ENCODE results near the gene PTAR1.
A peak's percentile ranks its signal among the peaks of the same experiment; 100 is the strongest.
"Not testable (repeated sequence)": the region's sequence is repeated elsewhere in the genome, so short reads cannot be mapped to it uniquely, and the experiment has no call there.

PTAR1 gene, protein sequence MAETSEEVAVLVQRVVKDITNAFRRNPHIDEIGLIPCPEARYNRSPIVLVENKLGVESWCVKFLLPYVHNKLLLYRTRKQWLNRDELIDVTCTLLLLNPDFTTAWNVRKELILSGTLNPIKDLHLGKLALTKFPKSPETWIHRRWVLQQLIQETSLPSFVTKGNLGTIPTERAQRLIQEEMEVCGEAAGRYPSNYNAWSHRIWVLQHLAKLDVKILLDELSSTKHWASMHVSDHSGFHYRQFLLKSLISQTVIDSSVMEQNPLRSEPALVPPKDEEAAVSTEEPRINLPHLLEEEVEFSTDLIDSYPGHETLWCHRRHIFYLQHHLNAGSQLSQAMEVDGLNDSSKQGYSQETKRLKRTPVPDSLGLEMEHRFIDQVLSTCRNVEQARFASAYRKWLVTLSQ

DNA sequence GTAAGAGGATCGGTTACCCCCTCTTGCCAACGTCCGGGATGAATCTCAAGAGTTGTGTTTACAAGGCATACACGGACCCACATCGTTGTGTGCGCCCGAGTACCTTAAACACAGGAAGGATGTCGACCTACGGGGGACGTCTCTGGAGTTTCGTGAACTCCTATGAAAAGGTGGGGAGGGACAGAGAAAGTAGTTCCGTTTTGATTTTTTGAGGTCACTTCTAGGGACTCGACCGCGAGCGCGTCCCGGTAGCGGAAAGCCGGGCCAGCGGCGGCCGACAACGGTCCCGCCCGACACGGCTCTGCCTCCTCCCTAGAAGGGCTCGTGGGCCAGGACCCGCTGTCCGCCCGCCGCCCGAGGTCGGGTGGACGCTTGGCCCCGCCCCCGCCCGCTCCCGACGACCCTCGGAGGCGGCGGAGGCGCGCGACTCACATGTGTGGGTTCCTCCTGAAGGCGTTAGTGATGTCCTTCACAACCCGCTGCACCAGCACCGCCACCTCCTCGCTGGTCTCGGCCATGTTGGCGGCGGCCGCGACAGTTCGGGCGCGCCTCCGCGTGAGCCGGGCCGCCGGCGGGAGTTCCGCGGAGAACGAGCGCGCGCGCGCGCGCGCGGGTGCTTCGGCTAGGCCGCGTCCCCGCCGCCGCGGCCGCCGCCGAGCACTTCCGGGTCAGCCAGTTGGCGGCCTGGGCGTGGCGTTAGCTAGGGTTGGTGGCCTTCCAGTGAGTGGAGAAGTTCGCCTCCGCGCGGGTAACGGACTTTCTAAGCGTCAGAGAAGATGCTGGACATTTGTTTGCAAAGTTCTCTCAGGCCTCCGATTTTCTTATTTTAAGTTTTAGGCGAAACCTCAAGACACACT, at the start of gene PTAR1:
PTAR1 (minus strand) TSS at position 591 of the 857 bp plus-strand sequence; CDS start at position 518, 73 bp downstream.
- DNase-seq = peak; percentile 90 to 92

DNA sequence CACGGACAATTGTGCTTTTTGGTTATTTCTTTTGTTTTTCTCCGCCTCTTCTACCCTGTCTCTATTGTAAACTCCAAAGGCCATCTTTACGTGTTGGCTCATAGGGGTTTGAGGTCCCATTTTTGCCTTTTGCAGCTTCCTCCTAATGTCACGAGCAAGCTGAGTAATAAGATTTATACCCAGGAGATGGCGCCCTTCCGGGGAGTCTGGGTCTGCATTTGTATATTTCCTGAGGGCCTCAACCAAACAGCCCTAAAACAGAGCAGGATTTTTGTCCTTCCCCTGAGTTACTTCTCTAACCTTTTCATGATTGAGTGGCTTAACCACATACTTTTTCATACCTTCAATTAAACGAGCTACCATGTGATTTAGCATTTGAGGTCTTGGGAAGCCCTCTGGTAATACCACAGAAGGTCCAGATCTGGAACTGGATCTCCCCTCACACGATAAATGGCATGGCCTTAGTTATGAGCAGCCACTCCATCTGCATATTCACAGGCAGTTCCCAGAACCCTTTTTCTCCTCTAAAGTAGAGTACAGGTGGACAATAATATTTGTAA, 49.6 kb upstream of the PTAR1 start:
- DNase-seq = peak; percentile 10 to 25

DNA sequence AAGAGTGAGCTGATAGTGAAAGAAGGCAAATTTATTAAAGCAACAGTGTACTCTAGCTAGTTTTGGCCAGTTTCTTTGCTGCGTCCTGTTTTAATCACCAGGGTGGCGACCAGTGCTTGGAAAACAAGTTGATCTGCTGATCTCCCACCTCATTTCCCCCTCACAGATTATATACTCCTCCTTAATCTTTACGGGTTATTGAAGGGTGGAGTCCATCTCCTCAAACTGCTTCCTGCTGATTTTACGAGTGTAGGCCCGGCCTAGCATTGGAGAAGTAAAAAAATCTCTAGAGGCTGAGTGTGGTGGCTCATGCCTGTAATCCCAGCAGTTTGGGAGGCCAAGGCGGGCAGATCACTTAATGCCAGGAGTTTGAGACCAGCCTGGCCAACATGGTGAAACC, 46.8 kb upstream of the PTAR1 start:
- no peak for DNase-seq

DNA sequence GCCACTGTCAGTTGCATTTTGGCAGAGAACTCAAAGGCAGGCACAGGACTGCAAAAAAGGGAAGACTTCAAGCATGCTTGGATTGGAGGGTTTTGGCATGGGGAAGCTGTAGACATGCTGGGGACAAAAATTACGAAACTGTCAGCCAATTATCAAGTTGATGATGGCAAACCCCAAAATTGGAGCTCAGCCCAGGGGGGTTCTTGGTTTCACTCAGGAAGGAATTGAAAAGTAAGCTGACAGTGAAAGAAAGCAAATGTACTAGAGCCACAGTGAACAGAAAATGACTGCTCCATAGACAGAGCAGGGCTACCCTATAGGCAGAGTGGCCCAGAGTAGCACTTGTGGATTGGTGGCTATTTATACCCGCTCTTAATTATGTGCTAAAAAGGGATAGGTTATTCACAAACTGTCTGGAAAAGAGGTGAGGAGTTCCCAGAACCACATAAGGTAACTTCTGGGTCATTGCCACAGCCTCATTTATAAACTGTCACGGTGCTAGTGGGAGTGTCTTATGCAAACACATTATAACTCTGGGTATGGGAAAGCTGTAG, 46.2 kb upstream of the PTAR1 start:
- no peak for DNase-seq

DNA sequence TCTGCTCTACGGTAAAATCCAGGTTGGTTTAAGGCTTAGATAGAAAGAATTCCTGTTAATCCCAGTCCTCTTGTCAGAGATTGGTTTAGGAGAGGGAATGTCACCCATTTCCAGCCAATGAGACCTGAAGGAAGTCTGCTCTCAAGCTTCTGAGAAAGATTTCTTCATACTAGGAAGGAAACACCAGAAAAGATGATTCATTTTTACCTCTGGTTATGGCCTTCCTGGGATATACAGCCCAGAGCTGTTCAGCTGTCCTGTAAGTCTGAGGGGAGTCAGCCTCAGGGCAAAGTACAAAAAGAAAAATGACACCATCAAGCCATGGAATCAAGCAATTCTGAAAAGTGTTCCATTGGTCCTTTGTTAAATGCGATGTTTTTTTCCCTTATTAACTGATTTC, 42.2 kb upstream of the PTAR1 start:
- no peak for DNase-seq

DNA sequence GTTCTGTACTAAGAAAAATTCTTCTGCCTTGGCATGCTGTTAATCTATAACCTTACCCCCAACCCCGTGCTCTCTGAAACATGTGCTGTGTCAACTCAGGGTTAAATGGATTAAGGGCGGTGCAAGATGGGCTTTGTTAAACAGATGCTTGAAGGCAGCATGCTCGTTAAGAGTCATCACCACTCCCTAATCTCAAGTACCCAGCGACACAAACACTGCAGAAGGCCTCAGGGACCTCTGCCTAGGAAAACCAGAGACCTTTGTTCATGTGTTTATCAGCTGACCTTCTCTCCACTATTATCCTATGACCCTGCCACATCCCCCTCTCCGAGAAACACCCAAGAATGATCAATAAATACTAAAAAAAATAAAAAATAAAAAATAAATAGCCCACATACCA, 40.2 kb upstream of the PTAR1 start:
- DNase-seq = not testable (repeated sequence)

DNA sequence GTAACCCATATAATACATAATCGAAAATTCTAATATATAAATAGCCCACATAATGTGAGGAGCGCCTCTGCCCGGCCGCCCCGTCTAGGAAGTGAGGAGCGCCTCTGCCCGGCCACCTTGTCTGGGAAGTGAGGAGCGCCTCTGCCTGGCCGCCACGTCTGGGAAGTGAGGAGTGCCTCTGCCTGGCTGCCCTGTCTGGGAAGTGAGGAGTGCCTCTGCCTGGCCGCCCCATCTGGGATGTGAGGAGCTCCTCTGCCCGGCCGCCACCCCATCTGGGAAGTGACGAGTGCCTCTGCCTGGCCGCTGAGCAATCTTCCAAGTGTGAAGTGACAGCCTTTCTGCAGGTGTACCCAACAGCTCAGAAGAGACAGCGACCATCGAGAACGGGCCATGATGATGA, 39.7 kb upstream of the PTAR1 start:
- not testable (repeated sequence) for DNase-seq

DNA sequence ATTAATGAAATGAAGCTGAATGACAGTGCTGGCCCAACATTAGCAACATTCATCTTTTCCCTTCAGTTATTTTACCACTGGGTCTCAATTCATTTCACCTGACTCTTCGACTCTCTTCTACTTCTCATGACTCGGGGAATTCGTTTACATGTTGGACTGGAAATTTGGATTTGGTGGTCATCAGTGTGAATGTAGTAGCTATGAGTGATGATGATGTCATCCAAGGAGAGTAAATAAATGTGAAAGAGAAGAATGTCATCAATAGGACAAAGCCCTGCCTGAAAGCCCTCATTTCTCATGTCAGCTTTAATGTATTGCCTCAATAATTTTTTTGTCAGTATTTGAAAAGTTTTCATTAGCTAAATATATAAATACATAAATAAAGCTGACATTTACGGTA, 38.9 kb upstream of the PTAR1 start:
- DNase-seq = no peak

DNA sequence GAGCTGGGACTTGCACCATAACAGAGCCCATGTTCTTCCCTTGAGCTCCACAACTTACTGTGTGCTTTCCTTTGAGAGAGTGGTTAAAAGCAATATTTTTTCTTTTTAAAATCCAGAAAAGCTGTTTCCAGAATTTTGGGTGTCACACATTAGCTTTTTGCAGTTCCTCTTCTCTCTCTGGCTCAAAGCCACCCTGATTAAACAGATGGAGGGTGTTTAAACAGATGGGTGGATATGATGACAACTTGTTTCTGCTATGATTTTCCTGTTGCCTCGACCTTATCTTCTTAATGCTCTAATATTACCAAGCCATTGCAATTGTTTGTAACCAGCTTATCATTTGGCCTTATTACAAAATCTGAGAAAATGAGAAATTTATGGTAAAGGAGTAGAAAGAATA, 37.9 kb upstream of the PTAR1 start:
- no peak for DNase-seq

DNA sequence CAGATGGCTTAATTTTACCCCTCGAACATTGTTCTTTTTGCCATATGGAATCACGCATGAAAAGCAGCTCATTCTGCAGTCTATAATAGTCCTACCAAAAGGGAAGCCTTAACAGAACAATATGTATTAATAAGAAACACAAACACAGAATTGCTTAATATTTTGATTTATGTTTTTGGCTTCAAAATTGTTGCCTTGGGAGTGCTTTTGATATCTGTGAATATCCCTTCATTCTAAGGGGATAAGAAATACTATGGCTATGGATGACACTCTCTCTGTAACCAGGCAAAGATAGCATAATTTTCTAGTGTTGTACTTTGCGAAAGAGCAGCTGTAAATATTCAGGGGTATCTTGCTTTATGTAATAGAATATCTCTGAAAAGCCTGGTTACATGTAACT, 34.5 kb upstream of the PTAR1 start:
- DNase-seq = no peak

DNA sequence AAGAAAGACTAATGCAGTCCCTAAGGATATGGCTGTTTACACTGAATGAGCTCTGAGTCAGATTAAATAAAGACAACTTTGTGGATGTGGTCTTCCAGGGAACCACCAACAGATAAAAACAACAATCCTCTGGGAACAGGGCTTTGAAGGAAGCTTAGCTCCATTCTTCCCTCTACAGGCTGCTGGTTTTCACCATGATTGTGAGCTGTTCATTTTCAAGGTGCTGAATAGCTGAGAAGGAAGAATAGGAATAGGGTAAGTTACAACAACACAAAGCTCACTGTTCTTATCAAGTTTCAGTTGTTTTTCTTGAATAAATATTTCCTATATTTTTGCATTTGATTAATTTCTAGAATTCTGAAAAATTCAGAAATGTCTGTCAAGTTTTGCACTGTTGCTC, 25.9 kb upstream of the PTAR1 start:
- no peak for DNase-seq

DNA sequence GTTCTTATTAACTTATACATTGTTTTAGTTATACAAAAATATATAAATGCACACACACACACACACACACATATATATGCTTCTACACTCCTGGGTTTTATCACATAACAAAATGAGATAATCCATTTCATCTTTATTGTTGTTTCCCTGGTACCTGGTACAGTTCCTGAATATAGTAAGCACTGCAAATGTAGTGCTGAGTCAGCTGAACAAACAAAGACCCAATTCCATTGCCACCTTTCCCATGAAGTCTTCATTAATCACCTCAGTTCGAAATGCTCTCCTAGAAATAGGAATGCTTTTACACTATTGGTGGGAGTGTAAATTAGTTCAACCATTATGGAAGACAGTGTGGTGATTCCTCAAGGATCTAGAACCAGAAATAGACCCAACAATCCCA, 13.4 kb upstream of the PTAR1 start:
- DNase-seq = no peak

DNA sequence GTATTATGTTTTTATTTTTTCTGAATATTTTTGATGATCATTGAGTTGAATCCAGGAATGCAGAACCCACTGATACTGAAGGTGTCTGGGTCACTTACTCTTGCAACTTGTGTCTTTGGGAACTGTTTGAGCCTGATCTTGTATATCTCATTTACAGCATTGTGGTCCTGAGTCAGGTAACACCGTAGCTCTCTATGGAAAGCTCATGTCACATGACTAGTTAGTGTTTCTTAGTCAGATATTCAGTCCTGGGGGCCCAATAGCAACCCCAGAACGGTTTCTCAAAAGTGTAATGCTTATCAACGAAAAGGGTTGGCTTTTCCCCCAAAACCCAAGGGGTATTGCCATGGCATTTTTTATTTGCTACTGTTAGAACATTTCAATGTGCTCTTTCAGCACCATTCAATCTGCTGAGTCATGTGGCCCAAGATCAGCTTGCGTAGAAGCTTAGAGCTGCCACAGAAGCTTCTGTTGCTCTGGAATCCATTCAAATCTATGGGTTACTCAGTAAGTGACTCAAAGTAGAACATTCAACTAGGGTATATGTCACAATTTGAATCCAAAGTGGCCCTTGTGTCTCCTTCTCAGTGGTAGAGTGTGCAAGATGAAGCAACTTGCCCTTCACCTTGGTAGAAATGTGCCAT, 12.1 kb upstream of the PTAR1 start:
- DNase-seq = no peak

DNA sequence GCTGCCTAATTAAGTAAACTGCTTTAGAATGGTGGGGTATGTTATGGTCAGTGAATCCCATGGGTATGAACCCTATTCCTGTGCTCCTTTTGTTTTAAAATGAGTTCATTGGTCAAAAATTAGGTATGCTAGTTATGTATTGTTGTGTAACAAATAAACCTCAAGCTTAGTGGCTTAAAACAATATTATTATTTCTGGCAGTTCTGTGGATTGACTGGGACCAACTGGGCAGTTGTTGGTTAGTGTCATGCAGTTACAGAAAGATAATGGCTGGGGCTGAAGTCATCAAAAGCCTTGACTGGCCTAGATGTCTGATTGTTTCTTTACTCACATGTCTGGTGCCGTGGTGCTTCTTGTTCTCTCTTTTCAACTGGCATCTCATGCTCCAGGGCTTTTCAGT, 8.9 kb upstream of the PTAR1 start:
- no peak for DNase-seq

DNA sequence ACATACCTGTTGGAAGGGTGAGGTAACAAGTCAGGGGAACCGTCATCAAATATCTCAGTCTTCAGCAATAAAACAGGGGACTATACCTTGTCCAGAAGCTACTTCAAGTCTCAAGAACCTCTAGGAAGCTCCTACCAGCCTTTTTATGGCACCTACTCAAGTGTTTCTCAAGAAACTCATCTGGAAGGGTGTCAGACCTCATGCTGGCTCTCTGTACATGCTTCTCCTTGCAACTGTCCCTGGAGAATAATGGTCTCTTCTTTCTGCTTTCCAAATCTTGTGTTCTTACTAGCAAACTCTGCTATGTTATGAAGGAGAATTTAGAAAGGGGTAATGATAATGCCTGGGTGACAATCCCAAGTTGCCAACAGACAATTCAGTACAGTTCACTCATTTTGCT, 8.3 kb upstream of the PTAR1 start:
- DNase-seq = no peak

DNA sequence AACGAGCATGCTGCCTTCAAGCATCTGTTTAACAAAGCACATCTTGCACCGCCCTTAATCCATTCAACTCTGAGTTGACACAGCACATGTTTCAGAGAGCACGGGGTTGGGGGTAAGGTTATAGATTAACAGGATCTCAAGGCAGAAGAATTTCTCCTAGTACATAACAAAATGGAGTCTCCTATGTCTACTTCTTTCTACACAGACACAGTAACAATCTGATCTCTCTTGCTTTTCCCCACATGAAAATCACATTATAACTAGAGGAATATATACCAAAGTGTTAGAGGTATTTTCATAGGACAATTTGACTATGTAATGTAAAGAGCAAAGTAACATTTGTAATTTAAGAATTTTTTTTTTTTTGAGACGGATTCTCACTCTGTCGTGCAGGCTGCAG, 4.1 kb upstream of the PTAR1 start:
- DNase-seq = not testable (repeated sequence)

DNA sequence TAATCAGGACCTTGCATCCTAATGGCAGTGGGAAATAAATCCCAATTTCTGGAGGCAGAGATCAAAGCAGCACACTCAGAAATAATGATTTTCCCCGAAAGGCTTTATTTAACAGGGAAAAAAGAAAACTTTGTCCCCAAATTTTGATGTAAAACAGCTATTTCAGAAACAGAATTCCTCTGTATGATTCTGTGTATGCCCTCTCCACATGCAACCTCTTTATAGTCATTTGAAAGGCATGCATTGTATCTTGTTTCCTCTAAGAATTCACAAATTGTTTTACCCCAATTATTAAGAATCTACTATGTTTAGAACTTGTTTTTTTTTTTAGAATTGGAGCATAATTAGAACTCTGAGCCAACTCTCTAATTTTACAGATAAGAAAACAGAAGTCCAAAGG, 2.7 kb upstream of the PTAR1 start:
- no peak for DNase-seq

DNA sequence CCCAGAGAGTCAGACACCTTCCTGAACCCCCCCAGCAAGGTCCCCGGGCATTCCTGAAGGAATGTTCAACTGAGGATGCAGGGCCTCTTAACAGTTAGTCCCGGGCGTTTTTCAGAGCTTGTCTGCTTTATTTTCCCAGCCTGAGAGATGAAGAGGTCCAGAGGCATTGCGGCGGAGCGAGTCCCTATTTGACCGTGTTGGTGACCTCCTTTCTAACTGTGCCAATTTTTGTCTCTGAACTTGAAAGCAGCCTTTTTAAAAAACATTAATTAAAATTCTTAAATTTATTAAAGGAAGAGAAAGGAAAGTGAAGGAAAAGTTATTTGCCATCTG, 433 bp upstream of the PTAR1 start:
- DNase-seq = no peak

DNA sequence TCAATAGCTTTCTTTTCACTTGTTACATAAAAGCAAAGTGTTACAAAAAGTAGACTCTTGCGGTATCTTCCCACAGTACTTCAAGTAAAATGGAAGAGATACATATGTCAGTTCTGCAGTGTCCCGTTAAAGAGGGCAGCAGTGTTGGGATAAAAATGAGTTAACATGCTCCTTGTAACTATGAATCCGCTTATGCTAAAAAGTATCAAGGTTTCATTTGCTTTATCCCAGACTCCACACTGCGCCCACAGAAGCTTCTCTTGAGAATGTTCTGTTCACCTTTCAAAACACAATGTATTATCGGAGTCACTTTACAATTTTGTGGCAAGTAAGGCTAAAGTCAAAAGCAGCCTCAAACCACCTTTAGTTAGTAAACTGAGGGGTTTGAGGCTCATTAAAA, 790 bp downstream of the PTAR1 start:
- no peak for DNase-seq

DNA sequence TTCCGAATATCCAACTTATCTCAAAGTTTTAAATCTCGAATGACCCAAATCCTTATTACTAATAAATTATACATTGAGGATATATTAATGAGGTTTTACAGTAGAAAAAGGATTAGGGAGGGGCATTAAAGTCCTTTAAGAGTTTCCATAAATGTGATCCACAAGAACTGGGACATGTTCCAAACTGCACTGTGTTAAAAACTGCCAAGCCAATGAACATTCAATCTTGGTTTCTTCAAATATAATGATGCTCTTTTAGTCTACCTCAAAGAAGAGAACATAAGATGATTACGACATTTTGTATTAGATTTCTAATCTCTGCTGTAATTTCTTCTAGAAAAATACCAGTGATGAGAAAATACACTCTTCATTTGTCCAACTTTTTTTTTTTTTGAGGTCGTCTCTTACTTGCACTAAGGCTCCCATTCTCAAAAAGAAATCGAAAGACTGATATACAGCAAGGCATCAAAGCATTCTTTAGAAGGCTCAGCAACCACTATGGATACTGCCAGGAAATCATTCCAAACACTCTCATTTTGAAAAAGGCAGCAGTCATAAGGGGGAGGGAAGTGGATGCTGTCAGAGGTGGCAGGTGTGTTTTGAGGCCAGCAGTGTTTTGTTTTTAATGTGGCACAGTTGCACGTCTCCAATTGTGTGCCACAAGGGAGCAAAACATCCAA, 1.7 kb downstream of the PTAR1 start:
- DNase-seq = no peak

DNA sequence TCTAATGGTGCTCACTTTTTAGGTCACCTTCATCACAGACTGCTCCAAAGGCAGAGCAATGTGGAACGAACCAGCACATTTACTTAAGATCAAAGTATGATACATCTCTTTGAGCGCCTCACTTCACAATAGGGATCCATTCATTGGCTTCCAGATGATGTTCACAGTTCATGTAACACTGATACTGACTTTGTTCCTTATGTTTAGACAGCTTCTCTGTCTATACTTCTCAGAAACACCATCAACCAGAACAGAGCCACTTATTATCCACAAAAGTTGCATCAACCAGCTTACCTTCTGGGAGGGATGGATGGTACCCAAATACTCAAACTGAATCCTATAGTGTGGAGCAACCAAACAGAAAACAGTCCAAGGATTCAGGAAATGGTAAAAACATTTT, 4.6 kb downstream of the PTAR1 start:
- no peak for DNase-seq

DNA sequence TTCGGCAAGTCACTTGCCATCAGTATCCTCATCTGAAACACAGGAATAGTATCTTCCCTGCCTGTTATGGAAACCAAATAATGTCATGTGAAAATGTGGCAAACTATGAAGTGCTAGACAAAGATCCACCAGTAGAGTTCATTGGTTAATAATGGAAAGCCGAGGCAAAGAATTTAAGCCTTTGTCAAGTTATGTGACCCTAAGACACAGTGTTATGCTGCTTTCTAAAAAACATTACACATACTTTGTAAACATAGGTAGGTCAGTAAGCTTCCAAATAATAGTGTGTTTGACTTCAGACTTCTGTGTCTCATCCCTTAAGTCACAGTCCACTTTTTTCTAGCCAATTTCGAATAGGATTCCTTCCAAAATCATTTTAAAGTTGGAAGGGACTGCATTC, 6.0 kb downstream of the PTAR1 start:
- no peak for DNase-seq

DNA sequence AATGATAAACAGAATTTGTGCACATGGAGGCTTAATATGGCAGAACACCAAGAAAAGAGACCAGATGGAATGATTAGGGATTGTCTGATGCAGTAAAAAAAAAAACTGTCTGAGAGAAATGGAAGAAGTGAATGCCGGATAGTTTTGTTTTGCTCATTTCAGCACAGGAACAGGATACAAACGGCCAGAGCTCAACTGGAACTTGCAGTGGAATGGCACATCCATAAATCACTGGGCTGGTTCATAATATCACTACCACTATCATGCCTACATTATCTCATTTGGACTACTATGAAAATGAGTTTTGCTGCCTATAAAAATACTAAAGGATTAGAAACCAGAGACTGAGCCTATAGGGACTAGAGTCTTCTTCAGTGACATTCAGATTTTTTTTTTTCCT, 9.7 kb downstream of the PTAR1 start:
- DNase-seq = no peak
